Body of pancreas (tissue), 4 donors: ENCODE measurements around the gene CCR9. TPM values are rescaled to one million over a fixed set of nuclear protein-coding genes. Genes with fewer than 3 reads are reported as not detected.

Experiments
- ATAC-seq: fragments of 150-250 bp; one replicate; pipeline ENCODE4 v1.9.1; 2016
- DNase-seq, 4 donors: peaks; one replicate each; pipeline ENCODE4 v3.0.0-alpha.2; 2019
- H3K27ac ChIP-seq, 4 donors: fragments of 200-600 bp; sonication (generic); 1 replicate in 3 of 4; 2 replicates in 1 of 4; pipeline versions ENCODE4 v1.5.1 to v1.6.1; 2016 to 2019; ENCODE audit warnings: mild to moderate bottlenecking in 1 of 4, mixed read lengths in 1 of 4, moderate library complexity in 1 of 4
- H3K27me3 ChIP-seq, 2 donors: fragments of 200-600 bp; sonication (generic); one replicate each; pipeline ENCODE4 v1.6.0; 2016; ENCODE audit warnings: mild to moderate bottlenecking in 1 of 2
- H3K36me3 ChIP-seq, 2 donors: fragments of 200-600 bp; sonication (generic); replicated peaks in 1 of 2; 2 replicates each; pipeline ENCODE4 v1.5.1; 2016; ENCODE audit warnings: low read depth in 2 of 2; ENCODE audit not compliant: insufficient read depth in 1 of 2
- H3K4me1 ChIP-seq: fragments of 200-600 bp; sonication (generic); one replicate; pipeline ENCODE4 v1.6.0; 2016
- H3K4me3 ChIP-seq, 2 donors: fragments of 200-600 bp; sonication (generic); 1 replicate in 1 of 2; 2 replicates in 1 of 2; pipeline ENCODE4 v1.5.1; 2016 to 2019
- H3K9me3 ChIP-seq, 3 donors: fragments of 200-600 bp; sonication (generic); 1 replicate in 2 of 3; 2 replicates in 1 of 3; pipeline ENCODE4 v1.5.1; 2016
- POLR2A ChIP-seq, 3 donors: fragments of 450-650 bp; IDR thresholded peaks; one replicate each; pipeline ENCODE4 v1.6.1; 2016; ENCODE audit warnings: antibody characterized with exemption in 3 of 3, mild to moderate bottlenecking in 2 of 3
- WGBS, 2 donors: methylation state at CpG; one replicate each; pipeline ENCODE4 v1.1.5; 2017; 5-methylcytosine and 5-hydroxymethylcytosine counted together
- intact Hi-C: fragments of 100-400 bp; cut with DNase I; formaldehyde crosslinking; loops from one replicate; pipeline ENCODE4 v1.15.1; 2023
- total RNA-seq, 2 donors: library from RNA; depleted of rRNA; stranded (reverse); fragments of >200 nt; gene quantifications; one replicate each; pipeline ENCODE4 v1.1.0, GENCODE V29; 2016
- TF ChIP-seq, protein P1 (sequence below), 7 experiments: fragments of 450-650 bp in 4 of 7; fragments of 200-600 bp in 3 of 7; sonication (generic) in 3 of 7; IDR thresholded peaks; one replicate each; pipeline ENCODE4 v1.5.1; 2016 to 2019; ENCODE audit warnings: antibody characterized with exemption in 7 of 7

CCR9 gene
- total RNA-seq, 2 donors from 2014 or later = not detected

DNA sequence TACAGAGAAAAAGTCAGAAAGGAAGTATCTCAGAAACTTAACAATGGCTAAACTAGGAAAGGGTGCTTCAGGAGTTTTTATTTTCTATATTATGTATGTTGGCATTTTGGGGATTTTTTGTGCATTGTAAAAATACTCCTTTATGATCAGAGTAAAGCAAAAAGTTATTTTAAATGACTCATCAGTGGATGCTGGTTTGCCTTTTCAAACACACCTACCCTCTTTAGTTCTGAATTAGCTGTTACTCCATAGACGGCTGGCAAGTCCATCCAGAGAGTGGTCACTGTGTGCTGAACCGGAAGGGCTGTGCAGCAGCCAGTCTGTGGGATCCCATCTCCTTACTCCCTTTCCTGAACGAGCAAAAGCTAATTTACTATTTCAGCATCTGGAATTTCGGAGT is 942 bp downstream of the CCR9 start:
- H3K27me3 ChIP-seq = no peaks in the 10 kb centered on the region
- H3K4me3 ChIP-seq = no peak overlapping the region
- TF ChIP-seq, protein P1, sequence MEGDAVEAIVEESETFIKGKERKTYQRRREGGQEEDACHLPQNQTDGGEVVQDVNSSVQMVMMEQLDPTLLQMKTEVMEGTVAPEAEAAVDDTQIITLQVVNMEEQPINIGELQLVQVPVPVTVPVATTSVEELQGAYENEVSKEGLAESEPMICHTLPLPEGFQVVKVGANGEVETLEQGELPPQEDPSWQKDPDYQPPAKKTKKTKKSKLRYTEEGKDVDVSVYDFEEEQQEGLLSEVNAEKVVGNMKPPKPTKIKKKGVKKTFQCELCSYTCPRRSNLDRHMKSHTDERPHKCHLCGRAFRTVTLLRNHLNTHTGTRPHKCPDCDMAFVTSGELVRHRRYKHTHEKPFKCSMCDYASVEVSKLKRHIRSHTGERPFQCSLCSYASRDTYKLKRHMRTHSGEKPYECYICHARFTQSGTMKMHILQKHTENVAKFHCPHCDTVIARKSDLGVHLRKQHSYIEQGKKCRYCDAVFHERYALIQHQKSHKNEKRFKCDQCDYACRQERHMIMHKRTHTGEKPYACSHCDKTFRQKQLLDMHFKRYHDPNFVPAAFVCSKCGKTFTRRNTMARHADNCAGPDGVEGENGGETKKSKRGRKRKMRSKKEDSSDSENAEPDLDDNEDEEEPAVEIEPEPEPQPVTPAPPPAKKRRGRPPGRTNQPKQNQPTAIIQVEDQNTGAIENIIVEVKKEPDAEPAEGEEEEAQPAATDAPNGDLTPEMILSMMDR (IDR thresholded peaks at IDR 0.05) = no peak
- TF ChIP-seq POLR2A (IDR thresholded peaks at IDR 0.05) = no peak
- ATAC-seq (no peak), DNase-seq (no peak)
- no peaks in the 10 kb centered on the region for H3K9me3 ChIP-seq
- no peak overlapping the region for H3K27ac ChIP-seq
- intact Hi-C loops = no loop called here
- 77 to 83% methylated on average over 4 of the region's 4 CpGs for WGBS, 2 donors
- no peaks in the 10 kb centered on the region for H3K36me3 ChIP-seq
- no peaks in the 10 kb centered on the region for H3K4me1 ChIP-seq

DNA sequence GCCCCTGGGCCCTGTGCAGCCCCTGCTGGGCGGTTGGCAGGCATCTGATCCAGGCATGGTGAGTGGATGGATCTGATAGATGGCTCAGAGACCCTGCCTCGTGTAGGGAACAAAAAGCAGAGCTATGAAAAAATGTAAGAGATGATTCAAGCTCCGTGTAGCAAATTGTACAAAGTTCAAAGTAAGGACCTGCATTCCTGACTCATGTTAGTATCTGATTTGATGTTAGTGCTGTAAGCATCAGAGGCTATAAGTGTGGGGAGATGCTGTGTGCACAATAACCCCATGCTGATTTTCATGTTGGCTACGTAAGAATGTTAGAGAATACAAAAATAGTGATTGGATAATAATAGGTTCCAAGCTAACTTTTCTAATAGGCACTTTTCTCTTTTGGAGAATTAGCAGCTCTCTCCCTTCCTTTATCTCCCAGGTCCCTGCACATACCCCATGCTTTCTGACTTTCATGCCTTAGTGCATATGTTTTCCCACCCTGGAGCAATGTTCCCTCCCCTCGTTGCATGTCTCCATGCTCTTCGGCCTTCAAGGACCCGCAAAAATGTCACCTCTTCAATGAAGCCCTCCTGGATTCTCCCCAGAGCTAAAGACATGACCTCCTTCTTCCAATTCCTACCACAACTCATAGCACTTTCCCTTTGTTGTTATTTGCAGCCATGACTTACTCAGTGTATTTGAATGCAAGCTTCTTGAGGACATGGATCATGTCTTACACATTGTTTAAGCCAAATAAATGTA is 1.6 kb downstream of the CCR9 start:
- Histone ChIP-seq H3K4me1 (no peaks in the 10 kb centered on the region), H3K27ac (no peak overlapping the region), H3K36me3 (no peaks in the 10 kb centered on the region), H3K27me3 (no peaks in the 10 kb centered on the region), H3K4me3 (no peak overlapping the region), H3K9me3 (no peaks in the 10 kb centered on the region)
- TF ChIP-seq POLR2A (IDR thresholded peaks at IDR 0.05) = no peak
- TF ChIP-seq, protein P1 (IDR thresholded peaks at IDR 0.05) = no peak
- 73 to 74% methylated on average over 7 of the region's 7 CpGs for WGBS, 2 donors
- DNase-seq = no peak
- no peak for ATAC-seq
- intact Hi-C loops = no loop called here

DNA sequence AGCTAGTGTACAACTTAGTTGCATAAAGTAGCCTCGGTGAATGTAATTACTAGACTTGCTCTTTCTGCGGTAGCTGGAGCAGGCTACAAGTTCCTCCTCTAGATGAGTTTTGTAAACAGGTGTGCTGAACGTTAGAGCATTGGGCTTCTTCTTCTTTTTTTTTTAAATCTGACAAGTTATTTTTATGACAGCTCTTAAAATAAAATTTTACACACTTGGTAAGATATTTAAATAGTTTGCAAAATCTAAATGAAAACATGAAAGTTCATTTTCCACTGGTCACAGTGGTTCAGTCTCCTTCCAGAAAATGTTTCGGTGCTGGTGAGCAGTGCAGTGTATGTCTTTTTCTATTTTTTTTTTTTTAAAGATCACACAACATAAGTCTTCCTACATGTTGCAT is 3.0 kb downstream of the CCR9 start:
- DNase-seq (no peak), ATAC-seq (no peak)
- no peaks in the 10 kb centered on the region for H3K27me3 ChIP-seq
- no peaks in the 10 kb centered on the region for H3K36me3 ChIP-seq
- H3K4me1 ChIP-seq = no peaks in the 10 kb centered on the region
- intact Hi-C loops = no loop called here
- H3K27ac ChIP-seq = no peak overlapping the region
- H3K9me3 ChIP-seq = no peaks in the 10 kb centered on the region
- no peak overlapping the region for H3K4me3 ChIP-seq
- 68 to 84% methylated on average over 4 of the region's 4 CpGs for WGBS, 2 donors
- no peak for TF ChIP-seq POLR2A (IDR thresholded peaks at IDR 0.05)
- TF ChIP-seq, protein P1 (IDR thresholded peaks at IDR 0.05) = no peak

DNA sequence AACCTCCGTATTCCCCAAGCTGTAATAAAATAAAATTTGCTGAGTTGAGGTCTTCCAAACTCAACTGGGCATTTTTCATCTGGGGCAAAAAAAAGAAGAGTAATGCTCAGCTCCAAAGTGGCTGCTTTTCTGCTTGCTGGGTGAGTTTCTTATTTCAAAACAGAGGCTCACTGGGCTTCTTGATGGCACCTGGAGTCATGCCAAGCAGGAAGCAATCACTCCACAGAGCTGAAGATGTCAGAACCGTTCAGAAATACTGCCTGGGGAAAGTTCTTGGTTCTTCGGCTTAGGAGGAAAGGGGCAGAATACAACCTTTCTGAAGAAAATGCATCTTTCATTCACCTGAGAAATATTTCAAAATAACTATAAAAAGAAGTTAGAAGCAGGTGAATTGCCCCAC is 4.1 kb downstream of the CCR9 start:
- no peak for ATAC-seq
- WGBS, 2 donors = 37 to 56% methylated on average over 3 of the region's 3 CpGs

More for the DNA sequence above, 4.1 kb downstream of the CCR9 start:
- Histone ChIP-seq H3K36me3 (no peaks in the 10 kb centered on the region), H3K27ac (no peak overlapping the region), H3K9me3 (no peaks in the 10 kb centered on the region), H3K27me3 (no peaks in the 10 kb centered on the region), H3K4me1 (no peaks in the 10 kb centered on the region), H3K4me3 (no peak overlapping the region)
- intact Hi-C loops = no loop called here
- TF ChIP-seq, protein P1 (IDR thresholded peaks at IDR 0.05) = no peak
- TF ChIP-seq POLR2A (IDR thresholded peaks at IDR 0.05) = no peak
- peak; percentile 14 to 36 (median 25) for DNase-seq
